Nephron progenitor cell (in vitro differentiated cells): ENCODE results near the gene KMT2E.
"Not testable (repeated sequence)": the region's sequence is repeated elsewhere in the genome, so short reads cannot be mapped to it uniquely, and the experiment has no call there.

Experiments
- DNase-seq: peaks from one replicate; pipeline ENCODE4 v3.0.0; 2021
- H3K27ac Mint-ChIP-seq: 2 replicates; pipeline ENCODE4 v1.8.0; 2021; ENCODE audit warnings: mild to moderate bottlenecking, moderate library complexity, mixed read lengths
- H3K27me3 Mint-ChIP-seq: 2 replicates; pipeline ENCODE4 v1.8.0; 2021; ENCODE audit warnings: mild to moderate bottlenecking, low read depth, mixed read lengths; ENCODE audit not compliant: poor library complexity
- H3K36me3 Mint-ChIP-seq: 2 replicates; pipeline ENCODE4 v1.8.0; 2021; ENCODE audit warnings: low read depth, mixed read lengths
- H3K4me1 Mint-ChIP-seq: 2 replicates; pipeline ENCODE4 v1.8.0; 2021; ENCODE audit warnings: mixed read lengths
- H3K4me3 Mint-ChIP-seq: 2 replicates; pipeline ENCODE4 v1.8.0; 2021; ENCODE audit warnings: mild to moderate bottlenecking, moderate library complexity, mixed read lengths
- H3K9me3 Mint-ChIP-seq: 2 replicates; pipeline ENCODE4 v1.8.0; 2021; ENCODE audit warnings: mild to moderate bottlenecking, moderate library complexity, mixed read lengths
- TF ChIP-seq, protein P1 (sequence below): fragments of 200-600 bp; sonication (generic); IDR thresholded peaks from 2 replicates; pipeline ENCODE4 v1.5.0; 2021; ENCODE audit warnings: antibody characterized with exemption

KMT2E gene

DNA sequence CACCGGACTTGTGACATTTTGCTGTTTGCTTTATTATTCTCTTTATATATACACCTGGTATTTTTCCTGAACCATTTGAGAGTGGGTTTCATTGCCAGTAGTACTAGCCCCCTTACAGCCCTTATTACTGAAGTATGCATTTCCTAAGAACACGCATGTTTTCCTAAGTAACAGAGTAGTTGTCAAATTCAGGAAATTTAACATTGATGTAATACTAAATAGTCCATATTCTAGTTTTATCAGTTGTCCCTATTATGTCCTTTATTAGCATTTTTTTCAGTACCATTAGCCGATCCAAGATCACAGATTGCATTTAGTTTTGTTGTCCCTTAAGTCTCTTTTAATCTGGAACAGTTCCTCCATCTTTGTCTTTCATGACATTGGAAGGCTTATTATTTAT is 8.0 kb downstream of the KMT2E start:
- Mint-ChIP-seq H3K36me3 (peaks cover 27% of the 10 kb centered on the region), H3K4me3 (no peak overlapping the region), H3K4me1 (peaks cover 48% of the 10 kb centered on the region), H3K27ac (no peak overlapping the region), H3K27me3 (no peaks in the 10 kb centered on the region), H3K9me3 (no peaks in the 10 kb centered on the region)
- DNase-seq: no peak
- TF ChIP-seq, protein P1, sequence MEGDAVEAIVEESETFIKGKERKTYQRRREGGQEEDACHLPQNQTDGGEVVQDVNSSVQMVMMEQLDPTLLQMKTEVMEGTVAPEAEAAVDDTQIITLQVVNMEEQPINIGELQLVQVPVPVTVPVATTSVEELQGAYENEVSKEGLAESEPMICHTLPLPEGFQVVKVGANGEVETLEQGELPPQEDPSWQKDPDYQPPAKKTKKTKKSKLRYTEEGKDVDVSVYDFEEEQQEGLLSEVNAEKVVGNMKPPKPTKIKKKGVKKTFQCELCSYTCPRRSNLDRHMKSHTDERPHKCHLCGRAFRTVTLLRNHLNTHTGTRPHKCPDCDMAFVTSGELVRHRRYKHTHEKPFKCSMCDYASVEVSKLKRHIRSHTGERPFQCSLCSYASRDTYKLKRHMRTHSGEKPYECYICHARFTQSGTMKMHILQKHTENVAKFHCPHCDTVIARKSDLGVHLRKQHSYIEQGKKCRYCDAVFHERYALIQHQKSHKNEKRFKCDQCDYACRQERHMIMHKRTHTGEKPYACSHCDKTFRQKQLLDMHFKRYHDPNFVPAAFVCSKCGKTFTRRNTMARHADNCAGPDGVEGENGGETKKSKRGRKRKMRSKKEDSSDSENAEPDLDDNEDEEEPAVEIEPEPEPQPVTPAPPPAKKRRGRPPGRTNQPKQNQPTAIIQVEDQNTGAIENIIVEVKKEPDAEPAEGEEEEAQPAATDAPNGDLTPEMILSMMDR: no peak

DNA sequence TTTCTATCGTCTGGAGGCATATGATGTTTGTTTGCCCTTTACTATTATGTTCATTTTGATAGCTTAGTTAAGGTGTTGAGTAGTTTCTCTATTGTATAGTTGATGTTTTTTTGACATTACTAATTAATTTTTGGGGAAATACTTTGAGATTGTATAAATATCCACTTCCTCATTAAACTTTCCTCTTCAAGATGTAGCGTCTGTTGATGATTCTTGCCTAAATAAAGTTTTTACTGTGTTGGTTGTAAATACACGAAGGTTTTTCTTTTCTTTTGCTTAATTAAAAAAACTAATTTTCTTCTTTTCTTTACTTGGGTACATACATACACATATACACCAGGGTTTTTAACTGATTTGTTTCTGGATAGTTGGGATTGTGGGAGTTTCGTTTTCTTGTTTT is 8.5 kb downstream of the KMT2E start:
- no peaks in the 10 kb centered on the region for H3K27me3 Mint-ChIP-seq
- peaks cover 27% of the 10 kb centered on the region for H3K36me3 Mint-ChIP-seq
- TF ChIP-seq, protein P1: no peak
- no peak overlapping the region for H3K4me3 Mint-ChIP-seq
- H3K9me3 Mint-ChIP-seq: no peaks in the 10 kb centered on the region
- peaks cover 43% of the 10 kb centered on the region for H3K4me1 Mint-ChIP-seq
- no peak overlapping the region for H3K27ac Mint-ChIP-seq
- DNase-seq: no peak

DNA sequence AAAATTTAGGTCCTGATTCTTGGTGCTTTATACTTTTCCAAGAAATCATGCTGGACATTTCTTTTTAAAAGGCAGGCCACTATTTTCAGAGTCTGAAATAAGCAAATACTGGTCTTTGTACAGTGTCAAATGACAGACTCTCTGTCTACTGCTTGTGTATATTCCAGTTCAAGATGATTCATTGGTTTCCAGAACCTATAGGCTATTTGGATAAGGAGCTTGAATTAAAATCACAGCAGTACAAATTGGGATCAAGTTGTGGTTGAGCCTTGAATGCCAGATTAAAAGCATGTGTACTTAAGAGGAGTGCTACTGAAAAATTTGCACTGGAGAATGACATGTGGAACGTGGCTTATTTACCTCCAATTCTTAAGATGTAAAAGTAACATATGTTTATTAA is 10.7 kb downstream of the KMT2E start:
- H3K4me3 Mint-ChIP-seq: no peak overlapping the region
- TF ChIP-seq, protein P1: no peak
- peaks cover 24% of the 10 kb centered on the region for H3K4me1 Mint-ChIP-seq
- H3K9me3 Mint-ChIP-seq: peaks cover 5% of the 10 kb centered on the region
- no peaks in the 10 kb centered on the region for H3K27me3 Mint-ChIP-seq
- H3K27ac Mint-ChIP-seq: no peak overlapping the region
- no peak for DNase-seq
- H3K36me3 Mint-ChIP-seq: peaks cover 43% of the 10 kb centered on the region

DNA sequence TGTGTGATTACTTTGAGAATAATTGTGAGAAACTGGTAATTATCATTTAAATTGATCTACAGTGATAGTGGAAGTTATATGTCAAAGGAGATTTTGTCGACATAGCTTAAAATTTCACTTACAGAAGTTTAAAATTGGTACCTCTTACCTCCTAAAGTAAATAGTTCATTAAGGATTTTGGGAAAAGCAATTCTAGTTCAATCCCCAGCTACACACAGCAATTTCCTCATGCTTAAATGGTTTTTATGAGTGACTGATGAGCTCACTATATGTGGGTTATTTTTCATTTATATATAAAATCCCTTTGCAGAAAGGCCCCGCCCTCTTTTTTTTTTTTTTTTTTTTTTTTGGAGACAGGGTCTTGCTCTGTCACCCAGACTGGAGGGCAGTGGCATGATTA is 12.7 kb downstream of the KMT2E start:
- Mint-ChIP-seq H3K9me3 (peaks cover 5% of the 10 kb centered on the region), H3K27ac (no peak overlapping the region), H3K4me1 (peaks cover 16% of the 10 kb centered on the region), H3K4me3 (no peak overlapping the region), H3K36me3 (peaks cover 45% of the 10 kb centered on the region), H3K27me3 (no peaks in the 10 kb centered on the region)
- DNase-seq: no peak
- TF ChIP-seq, protein P1: no peak

DNA sequence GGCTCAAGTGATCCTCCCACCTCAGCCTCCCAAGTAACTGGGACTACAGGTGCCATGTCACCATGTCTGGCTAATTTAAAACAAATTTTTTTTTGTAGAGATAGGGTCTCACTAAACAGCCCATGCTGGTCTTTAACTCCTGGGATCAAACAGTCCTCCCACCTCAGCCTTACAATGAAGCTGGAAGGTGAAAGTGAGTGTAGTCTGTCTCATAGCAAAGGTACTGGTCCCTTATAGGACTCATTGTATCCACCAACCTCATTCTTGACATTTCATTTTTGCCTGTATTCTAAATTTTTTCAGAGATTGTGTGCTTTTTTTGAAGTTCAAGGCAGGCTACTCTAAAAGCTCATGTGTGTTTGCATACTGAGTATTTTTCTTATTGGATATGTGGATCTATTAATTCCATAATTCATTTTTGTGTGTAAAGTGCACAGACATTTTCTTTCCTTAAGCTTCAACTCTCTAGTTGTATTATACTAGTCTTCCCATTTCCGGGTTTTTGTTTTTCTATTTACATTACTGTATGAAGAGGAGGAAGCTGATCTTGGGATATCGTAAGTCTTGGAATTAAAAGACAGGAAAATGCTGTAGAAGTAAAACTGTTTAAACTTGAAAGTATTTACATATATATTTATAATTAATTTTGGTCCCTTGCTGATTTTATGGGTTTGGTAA is 13.3 kb downstream of the KMT2E start:
- Mint-ChIP-seq H3K27ac (no peak overlapping the region), H3K9me3 (peaks cover 5% of the 10 kb centered on the region), H3K4me1 (peaks cover 16% of the 10 kb centered on the region), H3K27me3 (no peaks in the 10 kb centered on the region), H3K4me3 (no peak overlapping the region), H3K36me3 (peaks cover 44% of the 10 kb centered on the region)
- TF ChIP-seq, protein P1: no peak
- DNase-seq: no peak

DNA sequence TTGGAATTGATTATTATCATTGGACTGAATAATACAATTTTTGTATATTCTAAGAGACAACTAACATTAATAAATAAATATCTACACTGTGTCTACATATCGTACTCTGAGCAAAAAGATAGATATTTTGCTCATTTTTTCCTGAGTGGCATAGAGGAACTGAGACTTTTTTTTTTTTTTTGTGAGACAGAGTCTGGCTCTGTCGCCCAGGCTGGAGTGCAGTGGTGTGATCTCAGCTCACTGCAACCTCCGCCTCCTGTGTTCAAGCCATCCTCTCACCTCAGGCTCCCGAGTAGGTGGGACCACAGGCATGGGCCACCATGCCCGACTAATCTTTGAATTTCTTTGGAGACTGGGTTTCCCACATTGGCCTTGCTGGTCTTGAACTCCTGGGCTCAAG is 14.0 kb downstream of the KMT2E start:
- no peak overlapping the region for H3K4me3 Mint-ChIP-seq
- DNase-seq: no peak
- no peak overlapping the region for H3K27ac Mint-ChIP-seq
- H3K27me3 Mint-ChIP-seq: no peaks in the 10 kb centered on the region
- peaks cover 16% of the 10 kb centered on the region for H3K4me1 Mint-ChIP-seq
- peaks cover 5% of the 10 kb centered on the region for H3K9me3 Mint-ChIP-seq
- TF ChIP-seq, protein P1: no peak
- peaks cover 40% of the 10 kb centered on the region for H3K36me3 Mint-ChIP-seq

DNA sequence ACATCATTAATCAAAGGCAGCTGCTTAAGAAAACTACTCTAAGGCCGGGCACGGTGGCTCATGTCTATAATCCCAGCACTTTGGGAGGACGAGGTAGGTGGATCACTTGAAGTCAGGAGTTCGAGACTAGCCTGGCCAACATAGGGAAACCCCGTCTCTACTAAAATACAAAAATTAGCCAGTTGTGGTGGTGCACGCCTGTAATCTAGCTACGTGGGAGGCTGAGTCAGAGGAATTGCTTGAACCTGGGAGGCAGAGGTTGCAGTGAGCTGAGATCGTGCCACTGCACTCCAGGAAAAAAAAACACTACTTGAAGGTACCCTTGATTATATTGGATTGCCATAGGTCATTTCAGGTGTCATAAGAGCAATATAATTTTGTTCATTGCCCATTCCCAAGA is 14.9 kb downstream of the KMT2E start:
- H3K27me3 Mint-ChIP-seq, H3K27ac Mint-ChIP-seq: not testable (repeated sequence)
- peaks cover 11% of the 10 kb centered on the region for H3K4me1 Mint-ChIP-seq

More for the DNA sequence above, 14.9 kb downstream of the KMT2E start:
- not testable (repeated sequence) for H3K9me3 Mint-ChIP-seq, H3K4me3 Mint-ChIP-seq, DNase-seq
- H3K36me3 Mint-ChIP-seq: peaks cover 44% of the 10 kb centered on the region
